Epithelial cell of proximal tubule (primary cell): ENCODE measurements around the gene NRN1. TPM values are rescaled to one million over a fixed set of nuclear protein-coding genes. Genes with fewer than 3 reads are reported as not detected.

ENCODE experiments used
- DNase-seq: peaks from one replicate; pipeline ENCODE4 v3.0.0-alpha.2; 2011; ENCODE audit warnings: low read depth
- H3K4me3 ChIP-seq: 2 replicates; pipeline ENCODE4 v1.5.1; 2011; ENCODE audit warnings: low read depth, mild to moderate bottlenecking, low read length
- CTCF ChIP-seq: conservative IDR thresholded peaks from 2 replicates; pipeline ENCODE4 v1.5.1; 2012; ENCODE audit warnings: low read depth, mild to moderate bottlenecking, low read length
- total RNA-seq: library from RNA; depleted of rRNA; stranded (reverse); fragments of >200 nt; gene quantifications from 2 replicates; pipeline ENCODE4 v1.2.3, GENCODE V29; 2015

NRN1 gene
- total RNA-seq, 1 donor from 2014 or later: 1.1 TPM

DNA sequence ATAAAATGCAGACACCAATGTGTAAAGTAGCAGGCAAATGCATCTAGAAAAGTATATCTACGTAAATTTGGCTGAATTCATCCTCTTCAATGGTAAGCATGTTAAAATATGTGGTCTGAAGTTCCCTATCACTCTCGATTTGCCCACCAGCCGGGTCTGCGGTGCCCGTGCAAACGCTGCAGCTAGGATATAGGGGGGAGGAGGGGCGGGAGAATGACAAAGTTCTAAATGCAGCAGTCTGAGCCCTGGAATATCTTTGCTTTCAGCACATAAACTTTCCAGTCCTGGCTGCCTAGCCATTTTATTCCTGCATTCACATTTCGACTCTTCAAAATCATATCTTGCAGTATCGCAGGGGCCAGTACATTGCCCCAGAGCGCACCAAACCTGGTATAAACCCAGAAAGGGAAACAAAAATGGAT, 708 bp downstream of the NRN1 start:
- no peak for TF ChIP-seq CTCF
- H3K4me3 ChIP-seq: peak overlapping the region; percentile 31
- DNase-seq: no peak

GRCh38 chr6:6005051-6006005, 1.4 kb downstream of the NRN1 start:
- no peak overlapping the region for H3K4me3 ChIP-seq
- TF ChIP-seq CTCF: no peak
- no peak for DNase-seq

DNA sequence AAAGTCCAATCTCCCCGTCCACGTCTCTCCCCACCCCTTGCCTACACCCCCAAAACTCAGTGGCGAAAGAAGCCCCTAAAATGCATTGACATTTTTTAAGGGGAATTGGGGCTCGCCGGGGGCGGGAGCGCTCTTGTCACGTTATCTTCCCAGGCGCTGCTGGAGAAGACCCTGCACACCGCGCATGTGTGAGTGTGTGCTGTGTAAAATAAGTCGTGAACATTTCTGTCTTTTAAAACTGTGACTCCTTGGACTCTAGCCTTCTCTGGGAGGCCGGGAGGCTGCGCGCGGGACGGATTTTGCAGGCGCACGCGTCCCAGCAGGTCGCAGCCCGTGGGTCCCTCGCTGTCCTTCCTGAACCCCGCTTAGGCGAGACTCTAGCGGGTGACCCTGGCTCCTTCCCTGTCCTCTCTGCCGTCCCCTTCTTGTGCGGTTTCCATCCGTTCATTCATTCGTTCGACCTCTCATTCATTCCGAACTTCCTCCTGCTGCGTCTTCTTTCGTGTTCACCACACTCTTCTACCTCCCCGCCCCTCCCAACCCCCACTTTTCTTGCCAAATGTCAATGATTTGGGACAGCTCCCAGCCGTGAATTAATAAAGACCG, 2.2 kb downstream of the NRN1 start:
- no peak for DNase-seq
- H3K4me3 ChIP-seq: no peak overlapping the region
- no peak for TF ChIP-seq CTCF

DNA sequence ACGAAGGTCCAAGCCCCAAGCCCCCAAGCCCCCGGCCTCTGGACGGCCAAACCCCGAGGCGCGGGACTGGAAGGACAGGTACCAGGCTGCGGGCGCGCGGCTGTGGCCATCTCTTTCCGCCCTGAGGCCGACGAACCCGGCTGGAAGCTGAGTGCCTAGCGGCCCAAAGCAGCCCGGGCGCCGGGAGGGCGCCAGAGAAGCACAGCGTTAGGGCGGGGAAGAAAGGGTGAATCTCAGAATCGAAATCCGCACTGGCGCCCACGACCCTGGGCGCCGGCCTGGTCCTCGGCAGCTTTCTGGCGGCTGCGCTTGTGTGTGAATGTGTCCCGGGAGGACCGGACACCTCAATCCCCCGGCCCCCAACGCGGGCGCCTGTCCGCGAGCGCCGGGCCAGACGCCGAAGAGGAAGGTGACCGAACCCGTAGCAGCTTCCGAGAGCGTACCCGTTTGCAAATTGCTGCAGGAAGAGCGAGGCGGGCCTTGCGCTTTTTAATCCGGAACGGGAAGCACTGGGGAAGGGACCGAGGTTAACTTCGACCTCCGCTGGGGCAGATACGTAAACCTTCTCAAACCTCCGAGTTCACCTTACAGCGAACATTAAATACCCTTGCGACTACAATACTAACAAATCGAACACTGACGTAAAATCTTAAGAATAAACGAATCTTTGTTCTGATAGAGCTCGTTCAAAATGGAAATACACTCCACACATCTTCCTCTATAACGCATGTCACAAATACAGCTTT, 2.9 kb downstream of the NRN1 start:
- peak overlapping the region; percentile 24 for H3K4me3 ChIP-seq
- no peak for TF ChIP-seq CTCF
- no peak for DNase-seq

DNA sequence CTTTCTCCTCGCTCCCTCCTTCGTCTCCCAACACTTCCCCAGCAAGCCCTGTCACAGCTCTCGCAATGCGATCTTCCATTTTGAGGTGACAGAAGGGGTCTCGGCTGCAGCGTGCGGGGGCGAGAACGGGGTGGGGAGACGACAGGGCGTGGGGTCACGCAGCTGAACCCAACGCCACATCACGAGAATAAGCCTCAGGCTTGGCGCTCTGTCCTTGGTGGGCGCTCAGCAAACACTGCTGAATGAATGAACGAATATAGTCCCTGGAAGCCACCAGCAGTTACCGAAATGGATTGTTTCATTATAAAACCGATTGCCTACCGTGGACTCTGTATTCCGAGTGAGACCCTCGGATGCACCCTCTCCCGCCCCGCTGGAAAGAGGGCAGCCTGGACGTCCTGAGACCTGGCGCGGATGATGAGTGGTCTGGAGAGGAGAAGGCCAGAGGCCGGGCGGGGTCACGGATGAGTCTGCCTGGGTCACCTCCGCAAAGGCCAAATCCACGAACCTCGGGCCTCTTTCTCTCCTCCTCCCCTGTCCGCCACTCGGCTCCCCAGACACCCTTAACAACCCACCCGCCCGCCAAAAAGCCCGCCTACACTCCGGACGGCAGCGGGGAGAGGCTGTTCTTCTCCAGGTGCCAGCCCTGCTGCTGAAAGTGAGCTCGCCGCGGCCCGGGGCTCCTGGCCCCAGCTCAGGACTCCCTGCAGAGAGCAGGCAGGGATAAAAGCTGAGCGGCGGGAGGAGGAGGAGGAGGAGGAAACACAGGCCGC, 3.7 kb downstream of the NRN1 start:
- no peak for DNase-seq
- H3K4me3 ChIP-seq: peak overlapping the region; percentile 24
- no peak for TF ChIP-seq CTCF
